Astrocyte of the cerebellum (primary cell): ENCODE results near the gene WDR55.
"Not testable (repeated sequence)": the region's sequence is repeated elsewhere in the genome, so short reads cannot be mapped to it uniquely, and the experiment has no call there.

Experiments
- DNase-seq: peaks from one replicate; pipeline ENCODE4 v3.0.0-alpha.2; 2011; ENCODE audit warnings: low read depth
- H3K4me3 ChIP-seq: 2 replicates; pipeline ENCODE4 v1.5.1; 2011; ENCODE audit warnings: mild to moderate bottlenecking, low read depth, low read length, moderate library complexity
- CTCF ChIP-seq: IDR thresholded peaks from 2 replicates; pipeline ENCODE4 v1.5.1; 2012; ENCODE audit warnings: low read length, low read depth, moderate library complexity, mild to moderate bottlenecking; ENCODE audit errors: missing control alignments
- in situ Hi-C: cut with HindIII; loops from 2 replicates; pipeline ENCODE4 v1.10.0; 2017; ENCODE audit warnings: low sequenced_read_pairs

The WDR55 gene

GRCh38 chr5:140710899-140711552 lies 46.3 kb downstream of the WDR55 start:
- in situ Hi-C loops, result no loop called here
- TF ChIP-seq CTCF, result no peak
- peak; percentile 94 for DNase-seq
- peak overlapping the region; percentile 66 for H3K4me3 ChIP-seq

DNA sequence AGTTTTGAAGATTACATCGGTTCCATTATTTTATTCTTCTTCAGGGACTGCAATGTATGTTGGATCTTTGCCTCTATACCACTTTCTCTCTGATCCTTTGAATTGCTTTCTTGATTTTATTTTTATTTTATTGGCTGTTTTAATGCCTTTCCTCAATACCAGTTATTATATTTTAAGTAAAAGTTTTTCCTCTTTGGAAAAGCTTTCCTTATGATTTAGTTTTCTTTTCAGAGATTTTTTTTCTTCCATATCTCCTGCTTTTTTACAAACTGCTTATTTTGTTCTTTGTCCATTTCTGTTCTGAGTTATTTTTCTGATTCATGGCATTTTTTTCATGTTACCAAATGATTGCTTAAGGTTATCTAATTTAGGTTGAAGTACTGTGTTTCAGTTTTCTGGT lies 47.1 kb downstream of the WDR55 start:
- TF ChIP-seq CTCF, result no peak
- no peak for DNase-seq
- H3K4me3 ChIP-seq, result no peak overlapping the region
- in situ Hi-C loops, result no loop called here

- TF ChIP-seq CTCF, result no peak
- in situ Hi-C loops, result no loop called here
Observed at GRCh38 chr5:140713562-140714094, 48.9 kb downstream of the WDR55 start.

DNA sequence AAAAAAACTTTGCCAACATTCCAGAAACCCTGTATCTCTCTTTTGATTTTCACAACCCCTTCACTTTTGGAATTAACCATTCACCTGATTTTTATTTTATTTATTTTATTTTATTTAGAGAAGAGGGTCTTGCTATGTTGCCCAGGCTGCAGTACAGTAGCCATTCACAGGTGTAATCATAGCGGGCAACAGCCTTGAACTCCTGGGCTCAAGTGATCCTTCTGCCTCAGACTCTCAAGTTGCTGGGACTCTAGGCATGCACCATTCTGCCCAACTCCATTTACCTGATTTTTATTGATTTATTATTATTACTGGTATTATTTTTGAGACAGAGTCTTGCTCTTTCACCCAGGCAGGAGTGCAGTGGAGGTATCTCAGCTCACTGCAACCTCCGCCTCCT lies 51.5 kb downstream of the WDR55 start:
- in situ Hi-C loops, DNase-seq, H3K4me3 ChIP-seq: not testable (repeated sequence)

More at GRCh38 chr5:140713562-140714094, 48.9 kb downstream of the WDR55 start:
- DNase-seq, result no peak
- no peak overlapping the region for H3K4me3 ChIP-seq

DNA sequence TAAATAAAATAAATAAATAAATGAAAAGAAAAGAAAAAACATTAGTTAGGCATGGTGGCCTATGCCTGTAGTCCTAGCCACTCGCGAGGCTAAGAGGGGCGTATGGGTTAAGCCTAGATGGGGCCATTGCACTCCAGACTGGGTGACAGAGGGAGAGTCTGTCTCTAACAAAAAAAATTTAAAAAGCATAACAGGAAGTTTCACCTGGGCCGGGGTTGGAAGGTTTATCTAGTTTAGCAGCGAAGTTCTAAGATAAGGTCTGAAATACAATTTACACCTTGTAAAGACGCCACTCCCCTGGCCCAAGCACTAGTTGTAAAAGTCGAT lies 53.5 kb downstream of the WDR55 start:
- no peak for TF ChIP-seq CTCF
- no peak for DNase-seq
- in situ Hi-C loops, result no loop called here
- no peak overlapping the region for H3K4me3 ChIP-seq

GRCh38 chr5:140720738-140721137 lies 56.0 kb downstream of the WDR55 start:
- H3K4me3 ChIP-seq, DNase-seq, in situ Hi-C loops: not testable (repeated sequence)

DNA sequence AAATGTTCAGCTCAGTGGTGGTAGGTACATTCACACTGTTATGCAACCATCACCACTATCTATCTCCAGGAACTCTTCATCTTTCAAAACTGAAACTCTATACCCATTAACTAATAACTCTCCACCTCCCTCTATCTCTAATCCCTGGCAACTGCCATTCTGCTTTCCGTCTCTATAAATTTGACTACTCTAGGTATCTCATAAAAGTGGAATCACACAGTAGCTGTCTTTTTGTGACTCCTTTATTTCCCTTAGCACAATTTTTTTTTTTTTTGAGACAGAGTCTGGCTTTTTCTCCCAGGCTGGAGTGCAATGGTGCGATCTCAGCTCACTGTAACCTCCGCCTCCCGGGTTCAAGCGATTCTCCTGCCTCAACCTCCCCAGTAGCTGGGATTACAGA lies 56.7 kb downstream of the WDR55 start:
- DNase-seq, H3K4me3 ChIP-seq, in situ Hi-C loops: not testable (repeated sequence)
